GM19351 (cell line): ENCODE results near the gene SYT17.

ENCODE experiments used
- ATAC-seq: cut with Tn5 transposase; IDR thresholded peaks from one replicate; pipeline ENCODE4 v1.9.1; 2021; ENCODE audit warnings: mild to moderate bottlenecking, moderate library complexity; ENCODE audit not compliant: unreplicated experiment

Gene SYT17

GRCh38 chr16:19137201-19138128, 30.6 kb upstream of the SYT17 start:
- ATAC-seq, result no peak

- no peak for ATAC-seq
Measured at GRCh38 chr16:19138601-19139000, 29.4 kb upstream of the SYT17 start.

- no peak for ATAC-seq
Measured at GRCh38 chr16:19139436-19140091, 28.5 kb upstream of the SYT17 start.

GRCh38 chr16:19140396-19140795, 27.6 kb upstream of the SYT17 start:
- no peak for ATAC-seq

- no peak for ATAC-seq
Measured at GRCh38 chr16:19142939-19143598, 25.0 kb upstream of the SYT17 start.

GRCh38 chr16:19143599-19143956, 24.5 kb upstream of the SYT17 start:
- no peak for ATAC-seq

- no peak for ATAC-seq
Measured at GRCh38 chr16:19145010-19145409, 23.0 kb upstream of the SYT17 start.

GRCh38 chr16:19147126-19147525, 20.9 kb upstream of the SYT17 start:
- no peak for ATAC-seq

- no peak for ATAC-seq
Measured at GRCh38 chr16:19147627-19148026, 20.4 kb upstream of the SYT17 start.

- no peak for ATAC-seq
Measured at GRCh38 chr16:19148189-19148588, 19.9 kb upstream of the SYT17 start.

GRCh38 chr16:19151310-19151709, 16.7 kb upstream of the SYT17 start:
- ATAC-seq, result no peak

GRCh38 chr16:19152042-19152441, 16.0 kb upstream of the SYT17 start:
- ATAC-seq, result no peak

- no peak for ATAC-seq
Measured at GRCh38 chr16:19153876-19154275, 14.2 kb upstream of the SYT17 start.

- no peak for ATAC-seq
Measured at GRCh38 chr16:19162085-19162484, 6.0 kb upstream of the SYT17 start.

- no peak for ATAC-seq
Measured at GRCh38 chr16:19163215-19163614, 4.8 kb upstream of the SYT17 start.

GRCh38 chr16:19164285-19164684, 3.8 kb upstream of the SYT17 start:
- ATAC-seq, result no peak

GRCh38 chr16:19165101-19165500, 2.9 kb upstream of the SYT17 start:
- no peak for ATAC-seq

GRCh38 chr16:19166500-19166899, 1.5 kb upstream of the SYT17 start:
- no peak for ATAC-seq

GRCh38 chr16:19168371-19169081, 486 bp downstream of the SYT17 start:
- ATAC-seq, result no peak

- no peak for ATAC-seq
Measured at GRCh38 chr16:19169082-19169639, 1.1 kb downstream of the SYT17 start.
